OCI-M2 (cell line): ENCODE results near the gene CDC45.

Source experiments
- DNase-seq: peaks from one replicate; lab custom pipeline; 2025; ENCODE audit not compliant: unreplicated experiment; lab: John Stamatoyannopoulos, UW

Gene CDC45

DNA sequence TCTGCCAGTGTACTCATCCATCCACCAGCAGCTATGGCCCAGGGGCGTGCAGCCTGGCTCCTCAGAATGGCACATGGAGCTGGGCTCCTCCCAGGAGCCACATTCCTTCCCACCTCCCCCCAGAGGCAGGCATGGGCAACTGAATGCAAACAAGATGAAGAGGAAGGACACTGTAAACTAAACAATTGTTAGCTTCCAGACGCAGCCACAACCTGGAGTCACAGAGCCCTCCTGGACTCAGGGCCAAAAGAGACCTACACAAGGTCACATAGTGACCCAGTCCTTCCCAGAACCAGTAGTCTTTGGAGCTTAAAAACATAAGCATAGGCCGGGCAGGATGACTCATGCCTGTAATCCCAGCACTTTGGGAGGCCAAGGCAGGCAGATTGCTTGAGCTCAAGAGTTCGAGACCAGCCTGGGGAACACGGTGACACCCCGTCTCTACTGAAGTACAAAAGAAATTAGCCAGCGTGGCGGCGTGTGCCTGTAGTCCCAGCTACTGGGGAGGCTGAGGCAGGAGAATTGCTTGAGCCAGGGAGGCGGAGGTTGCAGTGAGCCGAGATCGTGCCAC, 75.2 kb downstream of the CDC45 start:
- no peak for DNase-seq

DNA sequence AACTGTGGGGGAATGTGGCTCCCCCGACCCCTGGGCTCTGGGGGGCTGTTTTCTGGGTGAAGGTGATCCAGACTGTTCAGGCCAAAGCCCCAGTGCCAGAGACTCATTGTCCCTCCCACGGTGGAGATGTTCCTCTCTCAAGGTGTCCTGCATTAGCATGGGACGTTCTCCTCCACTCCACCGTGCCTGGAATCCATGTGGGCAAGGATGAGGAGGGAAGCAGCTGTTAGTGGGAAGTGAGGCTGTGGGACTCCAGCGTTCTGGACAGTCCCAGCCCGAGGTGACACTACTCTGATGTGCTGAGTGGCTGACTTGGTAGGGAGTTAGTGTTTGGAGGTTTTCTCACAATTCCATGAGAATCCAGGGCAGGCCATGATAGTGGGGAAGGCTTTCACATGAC, 75.9 kb downstream of the CDC45 start:
- DNase-seq, result no peak

DNA sequence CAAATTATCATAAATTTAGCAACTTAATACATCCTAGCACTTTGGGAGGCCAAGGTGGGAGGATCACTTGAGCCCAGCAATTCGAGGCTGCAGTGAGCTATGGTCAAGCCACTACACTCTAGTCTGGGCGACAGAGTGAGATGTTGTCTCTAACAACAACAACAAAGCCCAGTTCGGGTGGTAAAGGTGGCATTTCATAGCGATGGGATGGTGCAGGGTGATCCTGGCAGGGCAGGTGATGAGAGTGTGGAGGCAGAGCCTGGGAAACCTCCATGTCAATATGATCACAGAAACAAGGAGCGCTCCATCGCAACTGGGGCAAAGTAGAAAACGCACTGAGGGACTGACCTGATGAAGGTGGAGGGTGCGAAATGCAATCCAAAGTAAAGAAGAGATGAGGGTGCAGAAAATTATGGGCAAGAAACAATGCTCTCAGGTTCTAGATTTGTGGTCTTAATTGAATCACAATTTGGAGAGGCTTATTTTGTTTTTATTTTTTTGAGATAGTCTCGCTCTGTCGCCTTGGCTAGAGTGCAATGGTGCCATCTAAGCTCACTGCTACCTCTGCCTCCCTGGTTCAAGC, 77.3 kb downstream of the CDC45 start:
- no peak for DNase-seq

DNA sequence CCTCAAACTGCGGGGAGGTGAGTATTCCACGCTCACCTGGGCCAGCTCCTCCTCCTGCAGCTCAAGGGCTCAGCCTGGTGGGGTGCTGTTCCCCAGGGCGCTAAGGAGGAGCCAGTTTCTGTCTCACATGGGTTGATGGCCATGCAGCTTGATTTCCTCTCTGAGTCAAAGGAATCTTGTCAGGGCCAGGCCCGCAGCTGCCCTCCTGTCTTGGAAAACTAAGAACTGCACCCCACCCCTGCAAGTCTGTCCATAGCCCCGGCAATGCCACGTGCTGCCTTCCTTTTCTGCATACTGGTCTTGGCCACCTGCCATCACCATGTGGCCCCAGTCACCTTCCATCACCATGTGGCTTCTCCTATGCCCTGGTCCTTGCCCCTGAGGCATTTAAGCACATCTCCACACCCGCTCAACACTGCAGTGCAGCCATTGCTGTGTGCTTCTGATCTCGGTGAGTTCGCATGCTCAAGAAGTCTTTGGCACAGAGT, 79.6 kb downstream of the CDC45 start:
- DNase-seq, result no peak

DNA sequence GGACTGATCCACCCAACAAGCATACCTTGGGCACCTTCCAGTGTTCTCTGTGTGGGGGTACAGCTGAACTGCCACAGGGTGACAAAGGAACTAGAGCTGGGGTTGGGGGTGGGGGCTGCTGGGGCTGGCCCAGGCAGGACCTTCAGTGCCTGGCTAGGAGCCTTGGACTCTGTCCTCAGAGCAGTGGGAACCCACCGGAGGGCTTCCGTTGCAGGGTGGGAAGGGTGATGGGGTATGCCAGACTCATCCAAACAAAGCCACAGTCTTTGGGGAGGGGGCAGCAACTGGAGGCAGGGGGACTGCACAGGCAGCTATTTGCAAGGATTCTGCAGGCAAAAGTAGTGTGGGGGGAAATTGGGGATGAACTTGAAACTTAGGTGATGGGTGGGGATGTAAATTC, 80.2 kb downstream of the CDC45 start:
- no peak for DNase-seq

DNA sequence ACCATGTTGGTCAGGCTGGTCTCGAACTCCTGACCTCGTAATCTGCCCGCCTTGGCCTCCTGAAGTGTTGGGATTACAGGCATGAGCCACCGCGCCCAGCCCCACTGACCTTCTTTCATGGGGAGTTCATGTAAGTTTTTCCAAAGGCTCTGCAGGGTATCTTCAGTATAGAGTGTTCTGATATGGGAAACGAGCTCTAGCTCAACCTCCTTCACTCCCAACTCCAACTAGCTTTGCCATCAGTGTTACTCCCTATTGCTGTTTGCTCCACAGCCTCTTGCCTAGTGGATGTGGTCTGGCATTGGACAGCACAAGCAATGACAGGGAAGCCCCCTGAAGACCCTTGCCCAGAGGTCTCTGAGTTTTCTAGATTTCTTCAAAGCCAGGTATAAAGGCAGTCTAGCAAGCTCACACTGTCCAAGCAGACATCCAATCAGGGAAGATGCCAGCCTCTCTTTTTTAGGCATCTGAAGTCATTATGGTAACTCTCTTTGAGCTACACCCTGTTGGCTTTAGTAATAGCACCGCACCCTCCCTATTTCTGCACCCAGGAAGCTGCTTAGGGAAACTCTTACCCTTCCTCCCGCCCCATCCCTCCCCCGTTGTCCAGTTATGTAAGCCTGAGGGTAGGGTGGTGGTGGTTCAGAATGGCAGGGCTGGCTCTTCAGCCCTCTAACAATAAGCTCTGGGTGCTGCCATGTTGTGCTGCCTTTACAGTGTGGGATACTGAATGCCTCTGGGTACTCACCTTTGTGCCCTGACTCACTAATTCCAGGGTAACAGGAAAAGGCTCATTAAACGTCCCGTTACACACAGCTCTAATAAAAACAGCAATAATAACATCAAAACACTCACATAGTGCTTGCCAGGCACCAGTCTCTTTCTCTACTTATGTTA, 85.9 kb downstream of the CDC45 start:
- DNase-seq, result no peak

DNA sequence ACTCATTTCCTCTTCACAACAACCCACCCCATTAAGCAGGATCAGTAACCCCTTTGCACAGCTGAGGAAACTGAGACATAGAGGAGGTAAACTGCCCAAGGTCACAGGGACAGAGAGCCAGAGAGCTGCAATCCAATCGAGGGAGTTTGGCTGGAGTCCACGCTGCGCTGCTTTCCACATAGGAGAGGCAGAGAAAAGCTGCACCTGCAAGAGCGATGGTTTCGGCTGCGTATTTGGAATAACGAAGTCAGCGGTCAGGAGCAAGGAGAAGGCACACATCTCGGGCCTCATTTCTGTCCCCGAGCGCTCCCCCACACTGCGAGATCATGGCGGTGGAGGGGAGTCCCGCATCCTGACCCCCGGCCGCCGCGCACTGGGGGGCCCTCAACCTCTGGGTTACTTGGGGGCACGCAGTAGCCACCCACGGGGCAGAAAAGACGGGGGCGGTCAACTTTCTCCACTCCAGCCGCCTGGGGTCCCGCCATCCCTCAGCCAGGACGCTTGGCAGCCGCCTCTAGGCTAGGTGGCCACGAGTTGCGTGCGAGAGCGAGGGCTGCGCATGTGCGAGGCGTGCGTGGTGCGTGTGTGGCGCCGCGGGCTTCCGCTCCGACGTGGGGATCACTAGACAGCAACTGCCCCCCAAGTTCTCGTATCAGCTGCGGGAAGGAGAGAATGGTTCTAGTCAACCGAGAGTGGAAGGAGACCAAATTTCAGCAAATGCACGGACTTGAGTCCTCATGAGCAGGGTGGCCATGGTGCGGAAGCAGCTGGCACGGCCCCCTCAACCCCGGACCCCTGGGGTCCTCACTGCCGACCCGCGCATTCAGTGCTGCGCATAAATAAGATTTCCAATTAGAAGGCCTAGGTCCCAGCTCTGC, 86.8 kb downstream of the CDC45 start:
- no peak for DNase-seq

DNA sequence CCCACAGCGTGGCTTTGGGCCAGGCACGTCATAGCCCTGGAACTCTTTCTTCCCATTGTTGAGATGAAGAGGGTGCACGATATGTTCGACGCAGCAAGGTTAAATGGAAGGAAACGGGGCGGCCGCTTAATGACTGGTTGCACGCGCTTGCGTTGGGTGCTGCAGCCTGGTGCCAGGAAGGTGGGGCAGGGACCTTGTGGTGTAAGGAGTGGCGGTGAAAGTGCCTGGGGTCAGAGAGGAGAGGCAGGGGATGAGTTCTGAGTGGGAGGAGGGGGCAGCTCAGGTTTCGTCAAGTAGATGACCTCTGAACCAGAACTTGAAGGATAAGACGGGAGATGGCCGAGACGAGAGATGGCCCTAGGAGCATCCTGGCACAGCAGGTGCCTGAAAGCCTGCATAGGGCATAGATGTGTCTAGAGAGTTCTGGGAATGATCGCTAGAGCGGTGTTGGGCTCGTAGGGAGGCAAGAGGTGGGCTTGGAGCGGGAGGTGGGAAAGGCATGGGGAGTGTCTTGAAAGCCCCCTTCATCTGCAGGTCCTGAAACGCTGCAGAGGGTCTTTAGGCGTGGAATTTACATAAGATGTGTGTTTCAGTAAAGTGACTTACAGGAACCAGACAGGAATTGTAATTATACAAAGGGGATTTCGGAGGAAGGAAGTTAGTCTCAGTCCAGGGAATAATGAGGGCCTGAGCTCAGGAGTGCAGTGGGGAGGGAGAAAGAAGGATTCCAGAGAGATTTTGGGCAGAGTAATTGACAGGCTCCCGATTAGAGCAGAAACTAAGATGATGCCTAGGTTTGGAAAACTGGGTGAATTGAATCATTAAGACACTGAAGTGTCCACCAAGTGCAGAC, 87.7 kb downstream of the CDC45 start:
- no peak for DNase-seq

DNA sequence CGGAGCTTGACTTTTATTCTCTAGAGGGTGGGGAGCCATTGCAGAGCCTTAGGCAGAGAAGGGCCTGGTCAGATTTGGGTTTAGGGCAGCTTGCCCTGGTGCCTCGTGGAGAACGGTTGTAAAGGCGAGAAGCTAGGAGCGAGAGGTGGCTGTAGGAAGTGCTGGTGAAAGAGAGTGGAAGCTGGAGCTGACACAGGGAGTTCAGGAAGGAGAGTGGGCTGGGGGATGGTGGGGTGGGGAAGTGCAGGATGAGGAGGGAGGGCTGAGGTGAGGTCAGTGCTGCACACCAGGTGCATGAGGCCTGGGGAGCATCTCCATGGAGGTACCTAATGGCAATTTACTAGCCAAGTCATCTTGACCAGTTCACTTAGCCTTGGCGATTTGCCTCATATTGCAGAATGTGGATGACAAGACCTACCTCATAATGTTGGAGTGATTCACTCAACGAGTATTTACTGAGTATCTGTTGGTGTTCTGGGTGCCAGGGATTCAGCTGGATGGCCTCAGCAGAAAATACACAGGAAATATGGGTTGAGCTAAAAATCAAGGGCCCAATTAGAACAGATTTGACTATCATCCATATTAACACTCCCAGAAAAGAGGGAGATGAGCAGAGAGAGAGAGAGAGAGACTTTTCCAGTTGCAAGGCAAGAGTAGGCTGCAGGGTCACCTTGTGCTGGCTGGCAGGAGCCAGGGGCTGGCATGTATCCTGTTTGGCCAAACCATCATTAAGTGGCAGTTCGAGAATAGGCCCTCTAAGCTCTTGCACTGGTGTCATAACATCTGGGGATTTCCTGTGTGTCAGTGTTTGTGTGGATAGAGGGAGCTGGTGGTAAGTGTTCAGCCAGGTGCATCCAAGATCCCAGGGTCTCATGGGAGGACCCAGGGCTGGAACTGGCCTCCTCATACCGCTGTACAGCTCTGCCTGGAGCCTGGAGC, 88.9 kb downstream of the CDC45 start:
- no peak for DNase-seq

DNA sequence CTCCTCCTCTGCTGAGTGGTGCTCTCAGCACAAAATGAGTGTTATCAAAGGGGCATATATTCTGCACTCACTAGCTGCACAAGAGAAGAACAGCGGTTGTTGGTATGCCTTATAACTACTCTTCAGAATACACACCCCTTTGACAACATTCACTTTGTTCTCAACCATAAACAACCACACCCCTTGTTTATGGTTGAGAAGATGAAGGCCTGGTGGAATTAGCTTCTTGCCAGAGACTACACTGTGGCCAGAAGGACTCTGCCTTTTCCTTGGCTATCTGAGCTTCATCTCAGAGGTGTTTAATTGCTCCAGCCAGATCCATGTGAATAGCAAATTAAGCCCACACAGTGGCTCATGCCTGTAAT, 89.5 kb downstream of the CDC45 start:
- DNase-seq, result no peak

DNA sequence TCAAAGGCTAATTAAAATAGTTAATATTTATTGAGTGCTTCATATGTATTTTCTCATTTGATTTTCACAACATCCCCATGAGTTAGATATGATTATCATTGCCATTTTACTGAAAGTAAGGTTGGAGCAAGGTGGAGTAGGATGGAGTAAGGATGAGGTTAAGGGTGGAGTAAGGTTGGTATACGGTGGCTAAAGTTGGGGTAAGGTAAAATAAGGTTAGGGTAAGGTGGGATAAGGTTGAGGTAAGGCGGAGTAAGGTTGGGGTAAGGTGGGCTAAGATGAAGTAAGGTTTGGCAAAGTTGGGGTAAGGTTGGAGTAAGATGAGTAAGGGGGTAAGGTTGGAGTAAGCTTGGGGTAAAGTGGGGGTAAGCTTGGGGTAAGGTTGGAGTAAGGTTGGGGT, 90.3 kb downstream of the CDC45 start:
- no peak for DNase-seq
